22Rv1 (cell line): ENCODE data around the gene NRIP1.

ENCODE experiments used
- H3K27ac ChIP-seq: fragments of 450-650 bp; 2 replicates; pipeline ENCODE4 v1.5.1; 2017
- CTCF ChIP-seq: fragments of 450-650 bp; IDR thresholded peaks from 2 replicates; pipeline ENCODE4 v1.5.1; 2017; ENCODE audit warnings: mild to moderate bottlenecking
- ZFX ChIP-seq: fragments of 450-650 bp; IDR thresholded peaks from 2 replicates; pipeline ENCODE4 v1.6.1; 2017; ENCODE audit warnings: antibody characterized with exemption, borderline replicate concordance

NRIP1 gene

GRCh38 chr21:14972678-14973077 lies 92.1 kb downstream of the NRIP1 start:
- H3K27ac ChIP-seq: no peak overlapping the region
- TF ChIP-seq CTCF (no peak), ZFX (no peak)

- no peak overlapping the region for H3K27ac ChIP-seq
- no peak for TF ChIP-seq CTCF
- TF ChIP-seq ZFX: no peak
These were observed 96.0 kb downstream of the NRIP1 start for GRCh38 chr21:14968821-14969220.

DNA sequence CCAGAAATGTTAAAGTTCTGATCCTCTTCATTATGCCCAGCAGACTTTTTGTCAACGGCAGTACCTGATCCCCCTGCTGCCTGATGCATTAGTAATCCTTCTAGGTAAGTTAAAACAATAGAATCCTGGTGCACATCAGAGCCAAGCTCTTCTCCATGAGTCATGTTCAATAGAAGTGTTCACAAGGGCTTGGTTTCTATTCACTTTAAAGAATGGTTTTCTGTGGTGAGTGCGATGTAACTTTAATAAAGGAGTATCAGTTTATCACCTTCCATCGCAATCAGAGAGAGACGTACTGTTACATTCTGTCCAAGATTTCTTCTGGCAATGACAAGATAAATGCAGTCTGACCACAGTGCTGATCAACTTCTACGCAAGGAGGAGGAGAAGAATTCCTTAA lies 96.8 kb downstream of the NRIP1 start:
- no peak for TF ChIP-seq ZFX
- no peak for TF ChIP-seq CTCF
- H3K27ac ChIP-seq: no peak overlapping the region

DNA sequence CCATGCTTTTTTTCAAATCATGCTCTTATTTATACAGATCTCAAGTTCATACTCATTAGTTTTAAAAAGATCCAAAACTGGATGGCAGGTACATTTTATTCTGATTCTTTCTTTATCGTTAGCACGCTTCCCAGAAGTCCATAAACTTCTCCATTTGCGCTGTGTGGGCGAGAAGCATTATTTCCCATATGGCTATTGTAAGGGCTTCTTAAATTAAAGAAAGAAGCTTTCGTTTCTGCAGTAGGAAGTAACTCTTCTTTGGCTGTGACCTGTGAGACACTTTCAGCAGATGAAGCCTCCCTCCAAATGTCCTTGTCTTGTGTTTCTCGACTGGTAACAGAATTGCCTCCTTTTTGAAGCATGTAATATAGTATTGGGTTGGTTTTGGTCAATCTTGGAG lies 100.2 kb downstream of the NRIP1 start:
- no peak overlapping the region for H3K27ac ChIP-seq
- no peak for TF ChIP-seq CTCF
- no peak for TF ChIP-seq ZFX

- no peak overlapping the region for H3K27ac ChIP-seq
- TF ChIP-seq CTCF (no peak), ZFX (no peak)
These were observed 102.6 kb downstream of the NRIP1 start for GRCh38 chr21:14962217-14962616.

DNA sequence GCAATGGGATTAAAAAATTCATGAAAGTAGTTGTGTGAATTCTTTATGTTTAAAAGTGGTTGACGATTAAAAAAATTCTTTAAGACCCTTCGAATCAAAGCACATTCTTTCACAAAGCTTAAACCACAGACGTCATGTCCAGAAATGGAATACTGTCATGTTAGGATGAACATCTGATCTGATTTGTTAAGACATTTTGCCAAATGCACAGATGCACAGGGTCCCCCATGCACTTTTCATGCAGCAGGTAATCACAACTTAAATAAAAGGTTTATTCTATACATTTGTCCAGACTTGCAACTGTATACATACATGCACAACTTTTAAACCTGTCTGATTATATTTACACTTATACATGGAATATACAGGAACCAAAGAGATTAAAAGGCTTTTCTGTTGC lies 103.3 kb downstream of the NRIP1 start:
- no peak for TF ChIP-seq ZFX
- TF ChIP-seq CTCF: no peak
- H3K27ac ChIP-seq: no peak overlapping the region

DNA sequence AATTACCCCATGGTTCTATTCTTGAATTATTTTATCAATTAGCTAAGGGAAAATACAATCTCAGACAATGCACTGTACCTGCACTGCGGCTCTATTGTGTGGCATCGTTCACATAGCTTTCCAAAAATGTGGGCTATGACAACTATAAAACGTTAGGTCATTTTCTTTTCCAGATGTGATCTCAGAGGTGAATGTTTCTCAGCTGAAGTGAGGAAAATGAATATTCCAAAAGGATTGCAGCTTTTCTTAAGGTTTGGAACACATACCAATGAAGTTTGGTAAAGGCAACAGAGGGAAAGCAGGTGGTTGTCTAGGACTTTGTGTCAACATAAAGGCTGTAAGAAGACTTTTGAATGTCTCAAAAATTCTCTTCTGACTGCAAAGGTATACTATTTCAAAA lies 105.5 kb downstream of the NRIP1 start:
- no peak overlapping the region for H3K27ac ChIP-seq
- TF ChIP-seq ZFX (no peak), CTCF (no peak)
